ENCODE results near the gene ARHGAP8.

The ARHGAP8 gene

GRCh38 chr22:44842417-44842816 is 90.0 kb downstream of the ARHGAP8 start:
- no peak for DNase-seq (ENCODE audit: low read depth)
- TF ChIP-seq, protein P1, sequence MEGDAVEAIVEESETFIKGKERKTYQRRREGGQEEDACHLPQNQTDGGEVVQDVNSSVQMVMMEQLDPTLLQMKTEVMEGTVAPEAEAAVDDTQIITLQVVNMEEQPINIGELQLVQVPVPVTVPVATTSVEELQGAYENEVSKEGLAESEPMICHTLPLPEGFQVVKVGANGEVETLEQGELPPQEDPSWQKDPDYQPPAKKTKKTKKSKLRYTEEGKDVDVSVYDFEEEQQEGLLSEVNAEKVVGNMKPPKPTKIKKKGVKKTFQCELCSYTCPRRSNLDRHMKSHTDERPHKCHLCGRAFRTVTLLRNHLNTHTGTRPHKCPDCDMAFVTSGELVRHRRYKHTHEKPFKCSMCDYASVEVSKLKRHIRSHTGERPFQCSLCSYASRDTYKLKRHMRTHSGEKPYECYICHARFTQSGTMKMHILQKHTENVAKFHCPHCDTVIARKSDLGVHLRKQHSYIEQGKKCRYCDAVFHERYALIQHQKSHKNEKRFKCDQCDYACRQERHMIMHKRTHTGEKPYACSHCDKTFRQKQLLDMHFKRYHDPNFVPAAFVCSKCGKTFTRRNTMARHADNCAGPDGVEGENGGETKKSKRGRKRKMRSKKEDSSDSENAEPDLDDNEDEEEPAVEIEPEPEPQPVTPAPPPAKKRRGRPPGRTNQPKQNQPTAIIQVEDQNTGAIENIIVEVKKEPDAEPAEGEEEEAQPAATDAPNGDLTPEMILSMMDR (IDR thresholded peaks at IDR 0.05; ENCODE audit: insufficient read depth, low read depth, low read length, missing control alignments) = no peak
- H3K4me3 ChIP-seq (ENCODE audit: low read length) = no peak overlapping the region

GRCh38 chr22:44845191-44845590 is 92.8 kb downstream of the ARHGAP8 start:
- TF ChIP-seq, protein P1 (IDR thresholded peaks at IDR 0.05; ENCODE audit: insufficient read depth, low read depth, low read length, missing control alignments) = no peak
- no peak for DNase-seq (ENCODE audit: low read depth)
- H3K4me3 ChIP-seq (ENCODE audit: low read length) = no peak overlapping the region

- TF ChIP-seq, protein P1 (IDR thresholded peaks at IDR 0.05; ENCODE audit: insufficient read depth, low read depth, low read length, missing control alignments) = no peak
- no peak for DNase-seq (ENCODE audit: low read depth)
- H3K4me3 ChIP-seq (ENCODE audit: low read length) = no peak overlapping the region
Measured at GRCh38 chr22:44845796-44846720, 93.7 kb downstream of the ARHGAP8 start.

DNA sequence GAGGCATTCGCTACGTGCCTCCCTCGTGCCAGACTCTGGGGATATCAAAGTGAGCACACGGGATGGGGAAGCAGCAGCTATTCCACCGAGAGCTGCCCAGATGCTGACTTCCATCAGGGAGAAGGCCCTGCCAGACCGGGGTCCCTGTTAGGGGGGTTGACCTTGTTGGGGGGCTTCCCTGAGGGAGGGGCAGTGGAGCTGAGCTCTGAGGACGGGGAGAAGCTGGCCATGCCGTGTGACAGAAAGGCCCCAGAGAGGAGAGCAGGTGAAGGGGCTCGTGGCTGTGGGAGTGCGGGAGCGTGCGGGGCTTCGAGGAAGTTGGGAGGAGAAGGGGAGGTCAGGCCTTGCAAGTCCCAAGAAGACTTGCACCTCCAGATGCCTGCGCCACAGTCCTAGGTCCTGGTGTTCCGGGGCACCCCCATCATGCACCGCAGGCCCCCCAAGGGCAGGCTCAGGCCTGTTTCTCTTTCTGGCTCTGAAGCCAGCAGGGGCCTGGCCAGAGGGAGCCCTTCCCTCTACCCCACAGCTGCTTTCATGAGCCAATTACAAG is 94.4 kb downstream of the ARHGAP8 start:
- DNase-seq (ENCODE audit: low read depth) = no peak

GRCh38 chr22:44847380-44847779 is 95.0 kb downstream of the ARHGAP8 start:
- DNase-seq (ENCODE audit: low read depth) = no peak
- TF ChIP-seq, protein P1 (IDR thresholded peaks at IDR 0.05; ENCODE audit: insufficient read depth, low read depth, low read length, missing control alignments) = no peak
- H3K4me3 ChIP-seq (ENCODE audit: low read length) = no peak overlapping the region

More for the DNA sequence above, 94.4 kb downstream of the ARHGAP8 start:
- TF ChIP-seq, protein P1 (IDR thresholded peaks at IDR 0.05; ENCODE audit: insufficient read depth, low read depth, low read length, missing control alignments) = no peak
- H3K4me3 ChIP-seq (ENCODE audit: low read length) = no peak overlapping the region

DNA sequence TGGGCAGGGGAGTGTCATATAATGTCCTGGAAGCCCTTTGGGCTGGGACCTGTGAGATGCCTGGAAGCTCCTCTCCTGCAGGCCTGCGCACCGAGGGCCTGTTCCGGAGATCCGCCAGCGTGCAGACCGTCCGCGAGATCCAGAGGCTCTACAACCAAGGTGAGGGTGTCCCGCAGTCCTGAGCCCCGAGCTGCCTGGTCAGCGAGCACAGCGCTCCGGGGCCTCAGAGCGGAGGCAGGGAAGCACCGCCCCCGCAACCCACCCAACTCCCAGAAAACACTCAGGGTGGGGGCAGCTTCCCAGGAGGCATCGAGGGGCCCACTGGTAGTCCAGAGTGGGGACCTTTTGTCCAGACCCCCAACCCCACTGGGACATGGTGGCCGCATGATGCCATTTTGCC is 95.5 kb downstream of the ARHGAP8 start:
- TF ChIP-seq, protein P1 (IDR thresholded peaks at IDR 0.05; ENCODE audit: insufficient read depth, low read depth, low read length, missing control alignments) = no peak
- no peak for DNase-seq (ENCODE audit: low read depth)
- no peak overlapping the region for H3K4me3 ChIP-seq (ENCODE audit: low read length)
